Lower leg skin (tissue), 3 donors: ENCODE data around the gene ADCY1.

Experiments used
- CTCF ChIP-seq, 3 donors: fragments of 450-650 bp; IDR thresholded peaks; one replicate each; pipeline ENCODE4 v1.5.1; 2016; ENCODE audit warnings: antibody characterized with exemption in 3 of 3, mild to moderate bottlenecking in 3 of 3, moderate library complexity in 2 of 3
- POLR2A ChIP-seq, 2 donors: fragments of 450-650 bp; IDR thresholded peaks; one replicate each; pipeline ENCODE4 v1.6.1; 2016 to 2017; ENCODE audit warnings: antibody characterized with exemption in 2 of 2, mild to moderate bottlenecking in 1 of 2, moderate library complexity in 1 of 2

DNA sequence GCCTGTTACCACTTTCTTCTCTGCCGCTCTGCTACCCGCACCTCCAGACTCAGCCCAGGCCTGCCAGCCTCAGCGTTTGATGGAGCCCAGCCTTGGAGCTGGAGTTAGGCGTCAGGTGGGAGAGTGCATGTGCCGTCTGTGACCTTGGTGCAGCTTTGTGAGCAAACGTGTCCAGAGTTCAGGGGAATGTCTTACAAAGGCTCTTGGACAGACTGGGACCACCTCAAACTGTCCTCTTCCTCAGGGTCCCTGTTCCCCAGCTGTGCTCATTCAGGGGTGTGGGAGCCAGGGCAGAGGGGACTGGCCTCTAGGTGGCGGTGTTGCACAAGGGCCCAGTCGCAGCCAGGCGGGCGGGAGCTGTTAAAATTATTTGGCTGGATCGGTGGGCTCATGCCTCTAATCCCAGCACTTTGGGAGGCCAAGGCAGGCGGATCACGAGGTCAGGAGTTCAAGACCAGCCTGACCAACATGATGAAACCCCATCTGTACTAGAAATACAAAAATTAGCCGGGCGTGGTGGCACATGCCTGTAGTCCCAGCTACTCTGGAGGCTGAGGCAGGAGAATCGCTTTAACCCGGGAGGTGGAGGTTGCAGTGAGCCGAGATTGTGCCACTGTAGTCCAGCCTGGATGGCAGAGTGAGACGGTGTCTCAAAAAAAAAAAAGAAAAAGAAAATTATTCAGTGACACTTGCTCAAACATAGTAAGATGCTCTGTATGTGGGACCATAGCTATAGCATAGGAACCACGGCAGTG lies 89.2 kb downstream of the ADCY1 start:
- TF ChIP-seq POLR2A (IDR thresholded peaks at IDR 0.05) (no peak), CTCF (IDR thresholded peaks at IDR 0.05) (peak in 1 of 3 donors; percentile 23)
